ENCODE measurements around the gene ACTL6A. TPM values are rescaled to one million over a fixed set of nuclear protein-coding genes. Genes with fewer than 3 reads are reported as not detected.

The ACTL6A gene
- total and polyA plus RNA-seq, 2 of the 4 experiments (the other 2 are of a cell fraction) = 48.3 to 70.1 TPM

- H3K4ac ChIP-seq (ENCODE audit: low read depth, low read length) = no peak overlapping the region
- no peaks in the 10 kb centered on the region for H3K79me1 ChIP-seq (ENCODE audit: low read depth in 1 of 2, low read length in 2 of 2)
- no peak overlapping the region for H3K4me3 ChIP-seq (ENCODE audit: insufficient read depth, low read depth, low read length)
- H3K14ac ChIP-seq (replicated peaks; ENCODE audit: low read depth, low read length) = no peak overlapping the region
- ChIA-PET CTCF (no interaction called here), POLR2A (ENCODE audit: unreplicated experiment) (no interaction called here)
- no peak overlapping the region for H3K23ac ChIP-seq (ENCODE audit: low read depth, low read length)
- H2BK20ac ChIP-seq (ENCODE audit: low read depth, low read length) = no peak overlapping the region
- H3K27ac ChIP-seq (ENCODE audit: insufficient read depth, low read length) = no peak overlapping the region
- H3K27me3 ChIP-seq (ENCODE audit: control insufficient read depth, insufficient read depth, low read length) = no peaks in the 10 kb centered on the region
- H3K9ac ChIP-seq (ENCODE audit: low read depth, low read length) = no peak overlapping the region
- H4K20me1 ChIP-seq (ENCODE audit: insufficient read depth, low read length) = no peaks in the 10 kb centered on the region
- H3K36me3 ChIP-seq (ENCODE audit: control insufficient read depth, insufficient read depth, low read length) = no peaks in the 10 kb centered on the region
- no peak overlapping the region for H2BK15ac ChIP-seq (ENCODE audit: low read depth, low read length)
- H4K8ac ChIP-seq (ENCODE audit: low read depth in 2 of 2, low read length in 2 of 2) = no peak overlapping the region
- TF ChIP-seq MXI1 (IDR thresholded peaks at IDR 0.05; ENCODE audit: borderline replicate concordance, low read depth, low read length) = no peak
- TF ChIP-seq CHD1 (IDR thresholded peaks at IDR 0.05; ENCODE audit: low read depth, low read length) = no peak
- H3K56ac ChIP-seq (ENCODE audit: extremely low read depth, insufficient read depth, low read length) = no peak overlapping the region
- in situ Hi-C loops (cut with MboI; ENCODE audit: low sequenced_read_pairs) = no loop called here
- no peak for DNase-seq
- H2BK5ac ChIP-seq (ENCODE audit: low read depth, low read length, poor library complexity, severe bottlenecking) = no peak overlapping the region
- peaks cover 7% of the 10 kb centered on the region for H3K9me3 ChIP-seq (ENCODE audit: control insufficient read depth, insufficient read depth, low read length)
- no peak overlapping the region for H2BK120ac ChIP-seq (ENCODE audit: low read depth, low read length)
- no peak overlapping the region for H3K18ac ChIP-seq (ENCODE audit: low read depth, low read length)
- BruUV-seq (replicated peaks) = no TSS peak
- dilution Hi-C loops (cut with HindIII; ENCODE audit: low sequenced_read_pairs, unreplicated experiment) = no loop called here
- H4K5ac ChIP-seq (ENCODE audit: low read depth, low read length) = no peak overlapping the region
- H2AK5ac ChIP-seq (ENCODE audit: low read depth, low read length) = no peak overlapping the region
- H3K4me2 ChIP-seq (ENCODE audit: low read depth, low read length) = no peak overlapping the region
- no peak overlapping the region for H2AK9ac ChIP-seq (replicated peaks; ENCODE audit: low read depth, low read length, poor library complexity)
- H2AFZ ChIP-seq (replicated peaks; ENCODE audit: low read length, poor library complexity) = no peak overlapping the region
- no peaks in the 10 kb centered on the region for H3K9me1 ChIP-seq (ENCODE audit: insufficient read depth, low read length)
- H3K4me1 ChIP-seq (ENCODE audit: control insufficient read depth, insufficient read depth, low read length) = 0 out of 2 replicates have a peak, but pooled peaks cover 3% of the 10 kb centered on the region
- no peak for ATAC-seq (ENCODE audit: low read depth)
- no peak overlapping the region for H4K91ac ChIP-seq (ENCODE audit: insufficient read depth, low read depth, low read length)
- intact Hi-C loops (cut with micrococcal nuclease) = no loop called here
Observed at GRCh38 chr3:179542375-179542774, 20.4 kb upstream of the ACTL6A start.

Data from IMR-90 (cell line).